Activated T-cell treated with anti-CD3 and anti-CD28 coated beads, Interleukin-2, amount 50 U/mL, for 1 hour (primary cell): ENCODE measurements around the gene INPP5E.

Experiments
- DNase-seq: peaks from one replicate; pipeline ENCODE4 v3.0.0-alpha.2; 2020

The INPP5E gene

GRCh38 chr9:136379891-136380290 is 59.8 kb downstream of the INPP5E start:
- no peak for DNase-seq

- DNase-seq = no peak
These were observed 60.2 kb downstream of the INPP5E start for GRCh38 chr9:136379401-136379800.

DNA sequence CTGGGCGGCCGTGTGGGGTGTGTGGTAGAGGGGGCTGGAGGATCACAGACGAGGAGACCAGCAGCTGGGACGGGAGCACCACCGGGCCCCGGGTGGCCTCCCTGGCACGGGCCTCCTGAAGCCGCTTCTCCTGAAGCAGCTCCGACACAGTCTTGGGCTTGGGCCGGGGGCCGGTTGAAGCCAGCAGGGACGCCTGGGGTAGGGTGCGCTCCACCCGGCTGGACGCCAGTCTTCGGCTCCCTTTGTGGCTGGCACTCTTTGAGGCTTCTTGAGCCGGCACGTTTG is 60.7 kb downstream of the INPP5E start:
- no peak for DNase-seq
